Adrenal gland (tissue), 5 donors: ENCODE data around the gene FGFBP2.
A peak's percentile ranks its signal among the peaks of the same experiment; 100 is the strongest.

Source experiments
- CTCF ChIP-seq, 6 experiments: fragments of 450-650 bp in 4 of 6; fragments of 200-600 bp in 2 of 6; sonication (generic) in 1 of 6; IDR thresholded peaks; 1 replicate in 5 of 6; 2 replicates in 1 of 6; pipeline versions ENCODE4 v1.5.1 to v1.8.0; 2016 to 2021; ENCODE audit warnings: antibody characterized with exemption in 6 of 6, mild to moderate bottlenecking in 2 of 6, moderate library complexity in 1 of 6
- POLR2A ChIP-seq, 2 donors: fragments of 450-650 bp; IDR thresholded peaks; one replicate each; pipeline ENCODE4 v1.6.1; 2017; ENCODE audit warnings: antibody characterized with exemption in 2 of 2, mild to moderate bottlenecking in 2 of 2, moderate library complexity in 1 of 2
- donor health status: DM: no; HTN: no; CAD: no.

- TF ChIP-seq CTCF (IDR thresholded peaks at IDR 0.05) (peak; percentile 84 to 98 (median 94)), POLR2A (IDR thresholded peaks at IDR 0.05) (no peak)
These were observed 6.7 kb downstream of the FGFBP2 start for GRCh38 chr4:15956179-15956850.
